Upper lobe of right lung (tissue), 1 donor: ENCODE results near the gene BTD. TPM values are rescaled to one million over a fixed set of nuclear protein-coding genes. Genes with fewer than 3 reads are reported as not detected.

Experiments
- ATAC-seq: fragments of 200-7000 bp; cut with Tn5 transposase; one replicate; pipeline ENCODE4 v1.9.1; 2020; ENCODE audit warnings: mild to moderate bottlenecking, moderate library complexity
- DNase-seq: peaks from one replicate; pipeline ENCODE4 v3.0.0-alpha.2; 2020
- H3K27ac ChIP-seq: fragments of 200-600 bp; one replicate; pipeline ENCODE4 v1.8.0; 2022
- H3K27me3 ChIP-seq: fragments of 200-600 bp; one replicate; pipeline ENCODE4 v1.8.0; 2022; ENCODE audit warnings: mild to moderate bottlenecking
- H3K36me3 ChIP-seq: fragments of 200-600 bp; one replicate; pipeline ENCODE4 v1.8.0; 2022
- H3K4me1 ChIP-seq: fragments of 200-600 bp; one replicate; pipeline ENCODE4 v1.8.0; 2022
- H3K4me3 ChIP-seq: fragments of 200-600 bp; one replicate; pipeline ENCODE4 v1.8.0; 2022; ENCODE audit warnings: mild to moderate bottlenecking
- H3K9me3 ChIP-seq: fragments of 200-600 bp; one replicate; pipeline ENCODE4 v1.8.0; 2022
- intact Hi-C: fragments of 100-400 bp; cut with DNase I; formaldehyde crosslinking; loops from one replicate; pipeline ENCODE4 v1.11.0; 2022
- microRNA-seq: library from miRNA; unstranded; fragments of <30 nt; microRNA quantifications from one replicate; pipeline ENCODE4 v1.2.0, GENCODE V29; 2020; ENCODE audit warnings: borderline microRNAs expressed
- total RNA-seq: library from RNA; stranded (reverse); fragmentation: NEBNext Ultra II Directional; extraction: Animal tissue kit (Norgen Biotek cat#: 25700); gene quantifications from one replicate; pipeline ENCODE4 v1.2.1, GENCODE V29; 2021
- TF ChIP-seq, protein P1 (sequence below): fragments of 200-600 bp; IDR thresholded peaks from one replicate; pipeline ENCODE4 v1.8.0; 2022; ENCODE audit warnings: antibody characterized with exemption
- donor health status: DM: no; HTN: yes; CAD: no; lungs with severe emphysema.

The BTD gene
- total RNA-seq, 1 donor from 2014 or later: 24.6 TPM

GRCh38 chr3:15694628-15695027, 93.1 kb downstream of the BTD start:
- no peak for ATAC-seq
- DNase-seq: no peak
- TF ChIP-seq, protein P1, sequence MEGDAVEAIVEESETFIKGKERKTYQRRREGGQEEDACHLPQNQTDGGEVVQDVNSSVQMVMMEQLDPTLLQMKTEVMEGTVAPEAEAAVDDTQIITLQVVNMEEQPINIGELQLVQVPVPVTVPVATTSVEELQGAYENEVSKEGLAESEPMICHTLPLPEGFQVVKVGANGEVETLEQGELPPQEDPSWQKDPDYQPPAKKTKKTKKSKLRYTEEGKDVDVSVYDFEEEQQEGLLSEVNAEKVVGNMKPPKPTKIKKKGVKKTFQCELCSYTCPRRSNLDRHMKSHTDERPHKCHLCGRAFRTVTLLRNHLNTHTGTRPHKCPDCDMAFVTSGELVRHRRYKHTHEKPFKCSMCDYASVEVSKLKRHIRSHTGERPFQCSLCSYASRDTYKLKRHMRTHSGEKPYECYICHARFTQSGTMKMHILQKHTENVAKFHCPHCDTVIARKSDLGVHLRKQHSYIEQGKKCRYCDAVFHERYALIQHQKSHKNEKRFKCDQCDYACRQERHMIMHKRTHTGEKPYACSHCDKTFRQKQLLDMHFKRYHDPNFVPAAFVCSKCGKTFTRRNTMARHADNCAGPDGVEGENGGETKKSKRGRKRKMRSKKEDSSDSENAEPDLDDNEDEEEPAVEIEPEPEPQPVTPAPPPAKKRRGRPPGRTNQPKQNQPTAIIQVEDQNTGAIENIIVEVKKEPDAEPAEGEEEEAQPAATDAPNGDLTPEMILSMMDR: no peak
- intact Hi-C loops: no loop called here
- H3K36me3 ChIP-seq: peaks cover 51% of the 10 kb centered on the region
- no peaks in the 10 kb centered on the region for H3K9me3 ChIP-seq
- no peaks in the 10 kb centered on the region for H3K27me3 ChIP-seq
- H3K4me3 ChIP-seq: no peak overlapping the region
- H3K27ac ChIP-seq: no peak overlapping the region
- no peaks in the 10 kb centered on the region for H3K4me1 ChIP-seq

Small RNA genes lying within 50 kb of the gene (microRNA-seq; reads per million reads assigned to microRNA genes)
- gene MIR3134: not detected

Other genes starting within 250 kb of the BTD start
- 14.4 TPM for gene METTL6, start 174.2 kb upstream of the BTD start, total RNA-seq
- 24.6 TPM for gene EAF1, start 174.1 kb upstream of the BTD start, total RNA-seq
- gene COLQ, start 80.0 kb upstream of the BTD start, total RNA-seq: 1.1 TPM
- gene HACL1, start 176 bp upstream of the BTD start, total RNA-seq: 15.2 TPM
- 50.3 TPM for gene ANKRD28, start 196.2 kb downstream of the BTD start, total RNA-seq